Astrocyte (in vitro differentiated cells and primary cell): ENCODE data around the gene RHO. TPM values are rescaled to one million over a fixed set of nuclear protein-coding genes. Genes with fewer than 3 reads are reported as not detected.
"Not testable (repeated sequence)": the region's sequence is repeated elsewhere in the genome, so short reads cannot be mapped to it uniquely, and the experiment has no call there.

ENCODE experiments used
- DNase-seq: peaks from one replicate; pipeline ENCODE4 v3.0.0-alpha.2; 2010; ENCODE audit warnings: low read depth
- FAIRE-seq: peaks from 2 replicates; lab custom pipeline; 2011; peaks lifted over from hg19 to GRCh38; lab: Jason Lieb, UNC
- H2AFZ ChIP-seq: 2 replicates; pipeline ENCODE4 v1.6.0; 2012; ENCODE audit warnings: low read depth, low read length, inconsistent platforms
- H3K27ac ChIP-seq: 2 replicates; pipeline ENCODE4 v1.5.1; 2011; ENCODE audit warnings: low read depth, low read length, inconsistent platforms
- H3K27me3 ChIP-seq: 2 replicates; pipeline ENCODE4 v1.6.0; 2011; ENCODE audit warnings: low read length, inconsistent platforms; ENCODE audit not compliant: insufficient read depth
- H3K36me3 ChIP-seq: 2 replicates; pipeline ENCODE4 v1.5.1; 2011; ENCODE audit warnings: low read length, inconsistent platforms; ENCODE audit not compliant: insufficient read depth
- H3K4me1 ChIP-seq: 2 replicates; pipeline ENCODE4 v1.5.1; 2011; ENCODE audit warnings: low read length, inconsistent platforms; ENCODE audit not compliant: insufficient read depth
- H3K4me2 ChIP-seq: 2 replicates; pipeline ENCODE4 v1.6.0; 2012; ENCODE audit warnings: low read length, inconsistent platforms
- H3K4me3 ChIP-seq: 2 replicates; pipeline ENCODE4 v1.5.1; 2011; ENCODE audit warnings: low read depth, mild to moderate bottlenecking, low read length, inconsistent platforms; ENCODE audit not compliant: insufficient read depth
- H3K79me2 ChIP-seq: 2 replicates; pipeline ENCODE4 v1.6.0; 2012; ENCODE audit warnings: mild to moderate bottlenecking, low read length, inconsistent platforms; ENCODE audit not compliant: insufficient read depth
- H3K9ac ChIP-seq: 2 replicates; pipeline ENCODE4 v1.6.0; 2012; ENCODE audit warnings: mild to moderate bottlenecking, low read length, inconsistent platforms
- H3K9me3 ChIP-seq: 2 replicates; pipeline ENCODE4 v1.5.1; 2012; ENCODE audit warnings: low read depth, mild to moderate bottlenecking, low read length, inconsistent platforms; ENCODE audit not compliant: insufficient read depth
- H4K20me1 ChIP-seq: 2 replicates; pipeline ENCODE4 v1.6.0; 2012; ENCODE audit warnings: low read length, inconsistent platforms; ENCODE audit not compliant: insufficient read depth
- H3K27ac Mint-ChIP-seq: one replicate; pipeline ENCODE4 v1.8.0; 2021; ENCODE audit warnings: mild to moderate bottlenecking, mixed read lengths; ENCODE audit not compliant: unreplicated experiment
- H3K27me3 Mint-ChIP-seq: one replicate; pipeline ENCODE4 v1.8.0; 2021; ENCODE audit warnings: low read depth, mixed read lengths; ENCODE audit not compliant: unreplicated experiment
- H3K36me3 Mint-ChIP-seq: one replicate; pipeline ENCODE4 v1.8.0; 2021; ENCODE audit warnings: low read depth, mixed read lengths; ENCODE audit not compliant: unreplicated experiment
- H3K4me1 Mint-ChIP-seq: one replicate; pipeline ENCODE4 v1.8.0; 2021; ENCODE audit warnings: low read depth, mixed read lengths; ENCODE audit not compliant: unreplicated experiment
- H3K4me3 Mint-ChIP-seq: one replicate; pipeline ENCODE4 v1.8.0; 2021; ENCODE audit warnings: mild to moderate bottlenecking, moderate library complexity, mixed read lengths; ENCODE audit not compliant: unreplicated experiment
- H3K9me3 Mint-ChIP-seq: one replicate; pipeline ENCODE4 v1.8.0; 2021; ENCODE audit warnings: mild to moderate bottlenecking, mixed read lengths; ENCODE audit not compliant: unreplicated experiment
- CTCF ChIP-seq: IDR thresholded peaks from 2 replicates; pipeline ENCODE4 v1.5.1; 2011; ENCODE audit warnings: low read depth, mild to moderate bottlenecking, inconsistent platforms, low read length, moderate library complexity; ENCODE audit not compliant: insufficient read depth
- EZH2 ChIP-seq: IDR thresholded peaks from 2 replicates; pipeline ENCODE4 v1.6.1; 2012; ENCODE audit warnings: mild to moderate bottlenecking, low read length, inconsistent platforms; ENCODE audit not compliant: insufficient read depth
- total RNA-seq: library from RNA; stranded (reverse); gene quantifications from 2 replicates; pipeline ENCODE4 v1.2.1, GENCODE V29; 2021

RHO gene
- total RNA-seq, 1 donor from 2014 or later: not detected

DNA sequence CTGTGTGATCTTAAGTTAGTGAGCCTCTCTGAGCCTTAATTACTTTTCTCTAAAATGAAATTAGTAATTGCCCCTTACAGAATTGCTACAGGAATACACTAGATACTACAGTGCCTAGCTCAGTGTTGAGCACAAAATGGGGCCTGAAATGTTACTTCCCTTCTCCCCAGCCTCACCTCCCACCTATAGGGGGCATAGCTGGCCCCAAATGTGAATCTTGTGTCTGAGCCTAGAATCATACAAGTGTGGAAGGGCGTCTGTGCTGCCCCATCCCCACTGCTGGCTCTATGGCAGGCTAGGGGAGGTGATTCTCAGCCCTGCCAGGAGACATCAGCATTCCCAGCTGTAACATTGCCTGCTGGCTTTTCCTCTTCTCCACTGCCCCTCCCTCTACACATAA, 45.7 kb upstream of the RHO start:
- Histone ChIP-seq H3K4me2 (no peak overlapping the region), H3K27me3 (no peaks in the 10 kb centered on the region), H4K20me1 (no peaks in the 10 kb centered on the region), H3K4me3 (no peak overlapping the region), H2AFZ (no peak overlapping the region), H3K36me3 (peaks cover 3% of the 10 kb centered on the region), H3K79me2 (no peaks in the 10 kb centered on the region), H3K4me1 (peaks cover 34% of the 10 kb centered on the region), H3K9me3 (no peaks in the 10 kb centered on the region), H3K27ac (peak overlapping the region; percentile 53), H3K9ac (peak overlapping the region; percentile 28)
- no peak for FAIRE-seq
- Mint-ChIP-seq H3K4me1 (peaks cover 39% of the 10 kb centered on the region), H3K4me3 (no peak overlapping the region), H3K27ac (no peak overlapping the region), H3K9me3 (no peaks in the 10 kb centered on the region), H3K27me3 (no peaks in the 10 kb centered on the region), H3K36me3 (peaks cover 13% of the 10 kb centered on the region)
- TF ChIP-seq CTCF (no peak), EZH2 (no peak)
- no peak for DNase-seq

DNA sequence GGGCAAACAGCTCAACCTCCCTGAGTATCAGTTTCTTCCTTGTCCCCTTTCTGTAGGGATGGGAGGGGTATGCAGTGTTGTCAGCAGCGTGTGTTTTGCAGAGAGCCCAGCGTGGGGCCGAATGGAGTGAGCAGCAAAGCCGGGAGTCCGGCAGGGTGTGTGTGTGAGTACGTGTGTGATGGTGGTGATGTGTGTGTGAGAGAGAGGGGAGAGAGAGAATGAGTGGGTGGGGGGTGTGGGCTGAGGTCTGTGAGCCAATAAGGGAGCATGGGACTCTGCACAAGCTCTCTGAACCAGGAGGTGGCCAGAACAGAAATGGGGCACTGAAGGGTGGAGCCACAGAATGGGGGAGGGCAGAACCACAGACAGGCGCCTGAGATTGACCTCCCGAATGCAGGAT, 44.6 kb upstream of the RHO start:
- DNase-seq: no peak
- Mint-ChIP-seq H3K27ac (no peak overlapping the region), H3K27me3 (no peaks in the 10 kb centered on the region), H3K4me1 (peaks cover 41% of the 10 kb centered on the region), H3K4me3 (no peak overlapping the region), H3K9me3 (no peaks in the 10 kb centered on the region), H3K36me3 (peaks cover 7% of the 10 kb centered on the region)
- Histone ChIP-seq H3K9ac (no peak overlapping the region), H3K4me1 (peaks cover 34% of the 10 kb centered on the region), H3K79me2 (no peaks in the 10 kb centered on the region), H3K36me3 (peaks cover 3% of the 10 kb centered on the region), H3K4me3 (no peak overlapping the region), H3K9me3 (no peaks in the 10 kb centered on the region), H3K4me2 (no peak overlapping the region), H4K20me1 (no peaks in the 10 kb centered on the region), H2AFZ (no peak overlapping the region), H3K27ac (no peak overlapping the region), H3K27me3 (no peaks in the 10 kb centered on the region)
- TF ChIP-seq CTCF: no peak
- TF ChIP-seq EZH2: no peak
- FAIRE-seq: no peak

- not testable (repeated sequence) for H3K9me3 ChIP-seq, H3K36me3 ChIP-seq, H3K27me3 ChIP-seq, H3K27ac Mint-ChIP-seq, H3K9ac ChIP-seq, H3K79me2 ChIP-seq, H3K4me3 ChIP-seq, H3K27me3 Mint-ChIP-seq, FAIRE-seq, DNase-seq, H3K4me3 Mint-ChIP-seq, H4K20me1 ChIP-seq, H3K36me3 Mint-ChIP-seq, H2AFZ ChIP-seq, H3K9me3 Mint-ChIP-seq
- H3K4me1 Mint-ChIP-seq: peaks cover 41% of the 10 kb centered on the region
- peak overlapping the region; percentile 63 for H3K27ac ChIP-seq
- peaks cover 34% of the 10 kb centered on the region for H3K4me1 ChIP-seq
- H3K4me2 ChIP-seq: peak overlapping the region; percentile 40
Observed at GRCh38 chr3:129485146-129485545, 43.3 kb upstream of the RHO start.
